Transverse colon (tissue), 4 donors: Measurements from ENCODE around the gene COL23A1. TPM values are rescaled to one million over a fixed set of nuclear protein-coding genes. Genes with fewer than 3 reads are reported as not detected.

Experiments used
- DNase-seq: peaks from one replicate; pipeline ENCODE4 v3.0.0-alpha.2; 2019
- H3K27ac ChIP-seq, 4 donors: fragments of 200-600 bp; sonication (generic); 2 replicates each; pipeline ENCODE4 v1.5.1; 2016 to 2018; ENCODE audit warnings: inconsistent platforms in 4 of 4
- H3K27me3 ChIP-seq: fragments of 200-600 bp; sonication (generic); 2 replicates; pipeline ENCODE4 v1.5.1; 2017; ENCODE audit warnings: inconsistent platforms
- H3K36me3 ChIP-seq, 4 donors: fragments of 200-600 bp; sonication (generic); 2 replicates each; pipeline ENCODE4 v1.5.1; 2017 to 2019; ENCODE audit warnings: inconsistent platforms in 4 of 4
- H3K4me1 ChIP-seq, 4 donors: fragments of 200-600 bp; sonication (generic); 2 replicates each; pipeline ENCODE4 v1.5.1; 2017 to 2020; ENCODE audit warnings: inconsistent platforms in 4 of 4
- H3K4me3 ChIP-seq, 4 donors: fragments of 200-600 bp; sonication (generic); 1 replicate in 1 of 4; 2 replicates in 3 of 4; pipeline versions ENCODE4 v1.5.1 to v1.6.1; 2017 to 2019; ENCODE audit warnings: inconsistent platforms in 4 of 4
- H3K9me3 ChIP-seq, 2 donors: fragments of 200-600 bp; sonication (generic); 2 replicates each; pipeline ENCODE4 v1.5.1; 2017 to 2019; ENCODE audit warnings: inconsistent platforms in 2 of 2
- EP300 ChIP-seq: sonication (generic); formaldehyde crosslinking; IDR thresholded peaks from one replicate; pipeline ENCODE4 v1.6.1; 2017; ENCODE audit warnings: antibody characterized with exemption, low read depth
- POLR2A ChIP-seq: fragments of 450-650 bp; IDR thresholded peaks from one replicate; pipeline ENCODE4 v1.6.1; 2016; ENCODE audit warnings: antibody characterized with exemption, mild to moderate bottlenecking, moderate library complexity
- POLR2AphosphoS5 ChIP-seq, 3 donors: sonication (generic); formaldehyde crosslinking; IDR thresholded peaks; one replicate each; pipeline ENCODE4 v1.6.1; 2016; ENCODE audit warnings: antibody characterized with exemption in 3 of 3
- WGBS, 2 donors: methylation state at CpG; one replicate each; pipeline ENCODE4 v1.1.5; 2018; ENCODE audit warnings: low coverage in 1 of 2; 5-methylcytosine and 5-hydroxymethylcytosine counted together
- in situ Hi-C, 4 donors: fragments of 200-750 bp; cut with MboI; loops; one replicate each; pipeline versions ENCODE4 v1.15.0 to v1.15.1; 2017; ENCODE audit warnings: low sequenced_read_pairs in 3 of 4, low pct_ligation_motif_present in 1 of 4, low pct_unique_long_range_greater_than_20kb in 1 of 4
- intact Hi-C: fragments of 100-400 bp; cut with DNase I; formaldehyde crosslinking; loops from one replicate; pipeline ENCODE4 v1.15.1; 2023; ENCODE audit warnings: low total_unique reads
- total RNA-seq, 4 donors: library from RNA; depleted of rRNA; stranded (reverse); fragments of >200 nt; gene quantifications; one replicate each; pipeline ENCODE4 v1.1.0, GENCODE V29; 2016
- TF ChIP-seq, protein P1 (sequence below), 5 experiments: fragments of 200-600 bp in 3 of 5; fragments of 450-650 bp in 2 of 5; sonication (generic) in 3 of 5; IDR thresholded peaks; 1 replicate in 2 of 5; 2 replicates in 3 of 5; pipeline ENCODE4 v1.5.1; 2016 to 2017; ENCODE audit warnings: antibody characterized with exemption in 5 of 5, inconsistent platforms in 3 of 5, mild to moderate bottlenecking in 2 of 5, moderate library complexity in 1 of 5

Gene COL23A1
- total RNA-seq, 4 donors from 2014 or later: 0.14 to 2.2 (median 1.4) TPM; not detected in 1

GRCh38 chr5:178428341-178429155 is 161.6 kb downstream of the COL23A1 start:
- Histone ChIP-seq H3K9me3 (no peaks in the 10 kb centered on the region), H3K27me3 (no peaks in the 10 kb centered on the region), H3K4me3 (no peak overlapping the region), H3K27ac (no peak overlapping the region), H3K4me1 (no peaks in the 10 kb centered on the region), H3K36me3 (no peaks in the 10 kb centered on the region)
- WGBS, 2 donors: 65% methylated on average over 19 of the region's 20 CpGs; no CpG with 5 or more reads in 1 of the 2 donors
- TF ChIP-seq EP300 (no peak), POLR2A (no peak), POLR2AphosphoS5 (IDR thresholded peaks at IDR 0.05) (no peak)
- TF ChIP-seq, protein P1, sequence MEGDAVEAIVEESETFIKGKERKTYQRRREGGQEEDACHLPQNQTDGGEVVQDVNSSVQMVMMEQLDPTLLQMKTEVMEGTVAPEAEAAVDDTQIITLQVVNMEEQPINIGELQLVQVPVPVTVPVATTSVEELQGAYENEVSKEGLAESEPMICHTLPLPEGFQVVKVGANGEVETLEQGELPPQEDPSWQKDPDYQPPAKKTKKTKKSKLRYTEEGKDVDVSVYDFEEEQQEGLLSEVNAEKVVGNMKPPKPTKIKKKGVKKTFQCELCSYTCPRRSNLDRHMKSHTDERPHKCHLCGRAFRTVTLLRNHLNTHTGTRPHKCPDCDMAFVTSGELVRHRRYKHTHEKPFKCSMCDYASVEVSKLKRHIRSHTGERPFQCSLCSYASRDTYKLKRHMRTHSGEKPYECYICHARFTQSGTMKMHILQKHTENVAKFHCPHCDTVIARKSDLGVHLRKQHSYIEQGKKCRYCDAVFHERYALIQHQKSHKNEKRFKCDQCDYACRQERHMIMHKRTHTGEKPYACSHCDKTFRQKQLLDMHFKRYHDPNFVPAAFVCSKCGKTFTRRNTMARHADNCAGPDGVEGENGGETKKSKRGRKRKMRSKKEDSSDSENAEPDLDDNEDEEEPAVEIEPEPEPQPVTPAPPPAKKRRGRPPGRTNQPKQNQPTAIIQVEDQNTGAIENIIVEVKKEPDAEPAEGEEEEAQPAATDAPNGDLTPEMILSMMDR (IDR thresholded peaks at IDR 0.05): no peak
- intact Hi-C loops: no loop called here
- in situ Hi-C loops: no loop called here
- DNase-seq: no peak

- WGBS, 2 donors: 74 to 88% methylated on average over 3 to 4 of the region's 4 CpGs
- in situ Hi-C loops: no loop called here
- intact Hi-C loops: no loop called here
Observed at GRCh38 chr5:178427576-178428197, 162.5 kb downstream of the COL23A1 start.

GRCh38 chr5:178426326-178427130 is 163.7 kb downstream of the COL23A1 start:
- Histone ChIP-seq H3K4me1 (no peaks in the 10 kb centered on the region), H3K9me3 (no peaks in the 10 kb centered on the region), H3K36me3 (no peaks in the 10 kb centered on the region), H3K27ac (no peak overlapping the region), H3K27me3 (no peaks in the 10 kb centered on the region), H3K4me3 (no peak overlapping the region)
- in situ Hi-C loops (no loop called here), intact Hi-C loops (no loop called here)
- TF ChIP-seq POLR2A (no peak), POLR2AphosphoS5 (IDR thresholded peaks at IDR 0.05) (no peak), EP300 (no peak)
- TF ChIP-seq, protein P1 (IDR thresholded peaks at IDR 0.05): no peak
- WGBS, 2 donors: 86 to 88% methylated on average over 9 to 26 of the region's 26 CpGs
- DNase-seq: no peak

More at GRCh38 chr5:178427576-178428197, 162.5 kb downstream of the COL23A1 start:
- no peak overlapping the region for H3K27ac ChIP-seq
- no peak overlapping the region for H3K4me3 ChIP-seq
- no peaks in the 10 kb centered on the region for H3K9me3 ChIP-seq
- no peaks in the 10 kb centered on the region for H3K4me1 ChIP-seq
- no peaks in the 10 kb centered on the region for H3K36me3 ChIP-seq
- no peak for DNase-seq
- TF ChIP-seq POLR2AphosphoS5 (IDR thresholded peaks at IDR 0.05): no peak
- TF ChIP-seq, protein P1 (IDR thresholded peaks at IDR 0.05): no peak
- no peak for TF ChIP-seq EP300
- no peak for TF ChIP-seq POLR2A
- H3K27me3 ChIP-seq: no peaks in the 10 kb centered on the region

DNA sequence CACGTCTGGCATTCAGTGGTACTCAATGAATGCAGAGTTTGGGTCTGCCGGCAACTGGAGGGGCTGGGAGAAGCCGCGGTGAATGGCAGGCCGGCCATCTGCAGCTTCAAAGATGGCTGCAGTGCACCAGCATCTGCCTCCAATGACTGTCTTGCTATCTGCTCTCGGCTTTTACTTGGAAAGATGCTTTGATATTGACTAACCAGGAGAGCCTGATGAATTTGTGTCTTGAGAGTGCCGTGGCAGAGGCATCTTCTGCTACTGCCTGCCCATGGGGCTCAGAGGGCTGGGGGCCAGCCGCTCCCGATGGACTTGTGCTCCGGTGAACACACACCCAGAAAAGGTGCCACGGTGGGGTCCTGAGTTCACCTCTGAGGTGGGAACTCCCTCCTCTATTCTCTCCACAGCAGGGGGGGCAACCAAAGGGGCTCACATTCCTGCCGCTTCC is 164.5 kb downstream of the COL23A1 start:
- H3K9me3 ChIP-seq: no peaks in the 10 kb centered on the region
- 85 to 100% methylated on average over 4 to 12 of the region's 12 CpGs for WGBS, 2 donors
- no peaks in the 10 kb centered on the region for H3K4me1 ChIP-seq
- no peak overlapping the region for H3K4me3 ChIP-seq
- in situ Hi-C loops: no loop called here
- no peak overlapping the region for H3K27ac ChIP-seq
- no peaks in the 10 kb centered on the region for H3K27me3 ChIP-seq
- H3K36me3 ChIP-seq: no peaks in the 10 kb centered on the region
- intact Hi-C loops: no loop called here
- TF ChIP-seq EP300 (no peak), POLR2A (no peak)
- TF ChIP-seq, protein P1 (IDR thresholded peaks at IDR 0.05): no peak
- no peak for DNase-seq
